ENCODE data around the gene KRTAP12-1.

DNA sequence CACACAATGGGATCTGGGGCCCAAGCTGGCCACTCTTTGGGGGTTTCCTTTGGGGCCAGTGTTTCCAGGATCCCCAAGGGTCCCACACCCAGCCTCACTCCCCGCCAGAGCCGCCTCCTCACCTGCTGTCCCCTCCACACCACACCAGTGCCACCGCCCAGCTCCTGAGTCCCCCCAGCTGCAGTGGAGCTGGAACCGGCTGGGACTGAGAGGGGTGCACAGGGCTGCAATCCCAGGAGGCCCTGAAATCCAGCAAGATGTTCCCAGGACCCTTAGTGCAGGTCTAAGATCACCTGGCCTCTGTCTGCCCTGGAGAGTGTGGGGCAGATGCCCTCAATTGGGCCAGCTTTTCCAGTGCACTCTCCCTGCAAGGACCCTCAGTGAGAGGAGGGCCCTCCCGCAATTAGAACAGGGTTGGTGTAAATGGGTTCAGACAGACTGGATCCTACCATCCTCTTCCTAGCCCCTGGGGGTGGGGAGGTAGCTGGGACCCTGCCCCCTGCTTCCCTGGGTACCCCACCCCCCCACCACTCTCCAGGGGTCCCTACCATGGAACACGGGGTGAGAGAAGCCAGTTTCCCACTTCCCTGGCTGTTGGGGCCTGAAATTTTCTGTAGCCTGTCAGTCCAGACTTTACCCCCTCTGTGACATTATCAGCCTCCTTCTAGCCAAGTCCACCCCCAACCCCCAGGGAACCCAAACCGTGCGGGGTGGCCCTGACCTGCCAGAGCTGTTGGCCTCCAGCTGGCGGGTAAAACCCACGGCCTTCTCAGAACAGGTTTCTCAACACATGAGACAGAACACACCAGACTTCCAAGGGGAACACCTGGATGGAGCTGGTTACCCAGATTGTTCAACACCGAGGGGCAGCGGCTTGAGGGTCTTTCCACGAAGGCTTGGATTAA is 22.0 kb upstream of the KRTAP12-1 start:
- no peak for TF ChIP-seq CTCF (IDR thresholded peaks at IDR 0.05)
- TF ChIP-seq POLR2A (IDR thresholded peaks at IDR 0.05) = no peak

All from suprapubic skin (tissue), 3 donors.